SU-DHL-6 (cell line): Measurements from ENCODE around the gene RANBP9.

Experiments used
- CTCF ChIP-seq: fragments of 200-600 bp; sonication (generic); IDR thresholded peaks from one replicate; pipeline ENCODE4 v1.5.1; 2017; ENCODE audit warnings: antibody characterized with exemption, mild to moderate bottlenecking, low read length, moderate library complexity; ENCODE audit not compliant: insufficient read depth, poor library complexity, severe bottlenecking
- EZH2phosphoT487 ChIP-seq: fragments of 200-600 bp; sonication (generic), shearing (Covaris generic); conservative IDR thresholded peaks from 2 replicates; pipeline ENCODE4 v1.6.1; 2018; ENCODE audit warnings: mild to moderate bottlenecking, antibody characterized with exemption, low read length, moderate library complexity, mixed read lengths

- TF ChIP-seq CTCF (no peak), EZH2phosphoT487 (no peak)
Observed at GRCh38 chr6:13633343-13633742, 78.3 kb downstream of the RANBP9 start.
